Endothelial cell of umbilical vein (primary cell): Measurements from ENCODE around the gene RSPH10B2.
"Not testable (repeated sequence)": the region's sequence is repeated elsewhere in the genome, so short reads cannot be mapped to it uniquely, and the experiment has no call there.

Experiments
- EZH2 ChIP-seq: IDR thresholded peaks from 2 replicates; pipeline ENCODE4 v1.6.1; 2012; ENCODE audit warnings: borderline replicate concordance, low read depth, mild to moderate bottlenecking, moderate library complexity, low read length, inconsistent platforms; ENCODE audit not compliant: severe bottlenecking
- POLR2A ChIP-seq: IDR thresholded peaks from 2 replicates; pipeline ENCODE4 v1.6.1; 2012; ENCODE audit warnings: low read depth, mild to moderate bottlenecking, control low read depth, low read length
- TF ChIP-seq, protein P1 (sequence below), 2 donors: IDR thresholded peaks; 1 replicate in 1 of 2; 2 replicates in 1 of 2; pipeline ENCODE4 v1.5.1; 2011; ENCODE audit warnings: low read length in 2 of 2, mild to moderate bottlenecking in 2 of 2, moderate library complexity in 2 of 2, control low read depth in 1 of 2, inconsistent platforms in 1 of 2, low read depth in 1 of 2; ENCODE audit not compliant: insufficient read depth in 1 of 2; ENCODE audit errors: extremely low read depth in 1 of 2

DNA sequence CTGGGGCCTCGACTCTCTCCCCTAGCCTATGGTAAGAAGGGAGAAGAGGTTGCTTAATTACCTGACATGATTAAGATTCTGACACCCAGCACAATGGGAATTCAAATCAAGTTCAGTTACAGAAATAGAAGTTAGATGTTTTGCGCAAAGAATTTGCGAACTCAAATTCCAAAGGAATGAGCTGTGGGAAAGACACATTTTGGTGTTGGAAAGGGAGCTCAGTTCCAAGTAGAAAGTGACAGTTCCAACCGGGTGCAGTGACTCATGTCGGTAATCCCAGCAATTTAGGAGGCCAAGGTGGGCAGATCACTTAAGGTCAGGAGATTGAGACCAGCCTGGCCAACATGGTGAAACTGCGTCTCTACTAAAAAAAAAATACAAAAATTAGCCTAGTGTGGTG is 76.1 kb downstream of the RSPH10B2 start:
- TF ChIP-seq POLR2A, EZH2: not testable (repeated sequence)
- TF ChIP-seq, protein P1, sequence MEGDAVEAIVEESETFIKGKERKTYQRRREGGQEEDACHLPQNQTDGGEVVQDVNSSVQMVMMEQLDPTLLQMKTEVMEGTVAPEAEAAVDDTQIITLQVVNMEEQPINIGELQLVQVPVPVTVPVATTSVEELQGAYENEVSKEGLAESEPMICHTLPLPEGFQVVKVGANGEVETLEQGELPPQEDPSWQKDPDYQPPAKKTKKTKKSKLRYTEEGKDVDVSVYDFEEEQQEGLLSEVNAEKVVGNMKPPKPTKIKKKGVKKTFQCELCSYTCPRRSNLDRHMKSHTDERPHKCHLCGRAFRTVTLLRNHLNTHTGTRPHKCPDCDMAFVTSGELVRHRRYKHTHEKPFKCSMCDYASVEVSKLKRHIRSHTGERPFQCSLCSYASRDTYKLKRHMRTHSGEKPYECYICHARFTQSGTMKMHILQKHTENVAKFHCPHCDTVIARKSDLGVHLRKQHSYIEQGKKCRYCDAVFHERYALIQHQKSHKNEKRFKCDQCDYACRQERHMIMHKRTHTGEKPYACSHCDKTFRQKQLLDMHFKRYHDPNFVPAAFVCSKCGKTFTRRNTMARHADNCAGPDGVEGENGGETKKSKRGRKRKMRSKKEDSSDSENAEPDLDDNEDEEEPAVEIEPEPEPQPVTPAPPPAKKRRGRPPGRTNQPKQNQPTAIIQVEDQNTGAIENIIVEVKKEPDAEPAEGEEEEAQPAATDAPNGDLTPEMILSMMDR (IDR thresholded peaks at IDR 0.05; ENCODE audit: extremely low read depth in 1 of 2, insufficient read depth in 1 of 2, low read depth in 1 of 2, low read length in 2 of 2) = not testable (repeated sequence)
